Measurements from ENCODE around the gene REPIN1. TPM values are rescaled to one million over a fixed set of nuclear protein-coding genes. Genes with fewer than 3 reads are reported as not detected.

Gene REPIN1
- total and polyA plus RNA-seq, 9 of the 15 experiments (the other 6 are each of a cell fraction or from before 2014, with no cell fraction given), result 8.1 to 283 (median 94.3) TPM

GRCh38 chr7:150368096-150368883, at the start of gene REPIN1 (continued):
- TF ChIP-seq HDAC2 (IDR thresholded peaks at IDR 0.05), result peak; percentile 60; the same call in 1 of the 2 replicates
- TF ChIP-seq NFRKB (IDR thresholded peaks at IDR 0.05; ENCODE audit: low read depth), result peak; percentile 86; the same call in 1 of the 2 replicates
- TF ChIP-seq SPI1 (IDR thresholded peaks at IDR 0.05; ENCODE audit: borderline replicate concordance, low read depth, low read length), result no peak
- no peak; the same call in 1 of the 2 replicates for TF ChIP-seq RREB1 (CRISPR knock-in tag; IDR thresholded peaks at IDR 0.05)
- TF ChIP-seq HNRNPL (IDR thresholded peaks at IDR 0.05; ENCODE audit: low read depth, low read length), result peak; percentile 85
- TF ChIP-seq GTF2A2 (tag; IDR thresholded peaks at IDR 0.05), result peak; percentile 74
- TF ChIP-seq, protein P1, sequence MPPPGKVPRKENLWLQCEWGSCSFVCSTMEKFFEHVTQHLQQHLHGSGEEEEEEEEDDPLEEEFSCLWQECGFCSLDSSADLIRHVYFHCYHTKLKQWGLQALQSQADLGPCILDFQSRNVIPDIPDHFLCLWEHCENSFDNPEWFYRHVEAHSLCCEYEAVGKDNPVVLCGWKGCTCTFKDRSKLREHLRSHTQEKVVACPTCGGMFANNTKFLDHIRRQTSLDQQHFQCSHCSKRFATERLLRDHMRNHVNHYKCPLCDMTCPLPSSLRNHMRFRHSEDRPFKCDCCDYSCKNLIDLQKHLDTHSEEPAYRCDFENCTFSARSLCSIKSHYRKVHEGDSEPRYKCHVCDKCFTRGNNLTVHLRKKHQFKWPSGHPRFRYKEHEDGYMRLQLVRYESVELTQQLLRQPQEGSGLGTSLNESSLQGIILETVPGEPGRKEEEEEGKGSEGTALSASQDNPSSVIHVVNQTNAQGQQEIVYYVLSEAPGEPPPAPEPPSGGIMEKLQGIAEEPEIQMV (tag; conservative IDR thresholded peaks at IDR 0.05; ENCODE audit: low read depth), result no peak
- no peak for TF ChIP-seq PURB (CRISPR knock-in tag; IDR thresholded peaks at IDR 0.05; ENCODE audit: low read depth)
- TF ChIP-seq EGR1 (conservative IDR thresholded peaks at IDR 0.05), result peak; percentile 32; the same call in 1 of the 2 replicates
- TF ChIP-seq TRIM25 (IDR thresholded peaks at IDR 0.05; ENCODE audit: borderline replicate concordance), result no peak
- TF ChIP-seq CBX3 (IDR thresholded peaks at IDR 0.05; ENCODE audit: borderline replicate concordance in 1 of 2, low read length in 2 of 2), result peak in 1 of 2 experiments; percentile 73; a peak in 2 of 3 replicates
- TF ChIP-seq, protein P2, sequence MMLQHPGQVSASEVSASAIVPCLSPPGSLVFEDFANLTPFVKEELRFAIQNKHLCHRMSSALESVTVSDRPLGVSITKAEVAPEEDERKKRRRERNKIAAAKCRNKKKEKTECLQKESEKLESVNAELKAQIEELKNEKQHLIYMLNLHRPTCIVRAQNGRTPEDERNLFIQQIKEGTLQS (IDR thresholded peaks at IDR 0.05), result no peak
- TF ChIP-seq, protein P2 (CRISPR knock-in tag; conservative IDR thresholded peaks at IDR 0.05), result peak; percentile 45; the same call in 1 of the 2 replicates
- TF ChIP-seq EP400 (IDR thresholded peaks at IDR 0.05), result peak; percentile 94
- no peak for TF ChIP-seq ZKSCAN1 (IDR thresholded peaks at IDR 0.05; ENCODE audit: low read depth, low read length)
- peak; percentile 46; the same call in 1 of the 2 replicates for TF ChIP-seq CREB5 (CRISPR knock-in tag; IDR thresholded peaks at IDR 0.05)

All from K562 (cell line).